HEK293T (cell line): ENCODE results near the gene PLEKHH3.
A peak's percentile ranks its signal among the peaks of the same experiment; 100 is the strongest.

Experiments used
- CTCF ChIA-PET: fragments of 350-600 bp; formaldehyde crosslinking; extraction: SDS; loops from one replicate; lab custom pipeline; 2021; ENCODE audit warnings: antibody characterized with exemption, inconsistent platforms; lab: Yijun Ruan, JAX
- POLR2A ChIA-PET: fragments of 350-600 bp; formaldehyde crosslinking; extraction: SDS; loops from one replicate; lab custom pipeline; 2020; ENCODE audit warnings: antibody characterized with exemption, inconsistent platforms; lab: Yijun Ruan, JAX
- DNase-seq: peaks from one replicate; pipeline ENCODE4 v3.0.0; 2012; ENCODE audit warnings: mixed read lengths; ENCODE audit errors: extremely low spot score
- ARNT ChIP-seq: fragments of 450-650 bp; IDR thresholded peaks from 2 replicates; pipeline ENCODE4 v1.6.1; 2017; ENCODE audit warnings: mild to moderate bottlenecking
- BHLHE40 ChIP-seq: fragments of 450-650 bp; IDR thresholded peaks from 2 replicates; pipeline ENCODE4 v1.6.1; 2016; ENCODE audit warnings: mild to moderate bottlenecking, moderate library complexity, borderline replicate concordance
- CTBP1 ChIP-seq: fragments of 450-650 bp; IDR thresholded peaks from 2 replicates; pipeline ENCODE4 v1.6.1; 2016; ENCODE audit warnings: borderline replicate concordance
- ELF4 ChIP-seq: fragments of 450-650 bp; IDR thresholded peaks from 2 replicates; pipeline ENCODE4 v1.6.1; 2017; ENCODE audit warnings: antibody characterized with exemption
- FOXA1 ChIP-seq: fragments of 450-650 bp; IDR thresholded peaks from 2 replicates; pipeline ENCODE4 v1.6.1; 2016; ENCODE audit warnings: mild to moderate bottlenecking
- FOXK2 ChIP-seq: fragments of 450-650 bp; IDR thresholded peaks from 2 replicates; pipeline ENCODE4 v1.6.1; 2016; ENCODE audit warnings: mild to moderate bottlenecking
- FOXM1 ChIP-seq: fragments of 450-650 bp; IDR thresholded peaks from 2 replicates; pipeline ENCODE4 v1.6.1; 2017; ENCODE audit warnings: mild to moderate bottlenecking, borderline replicate concordance
- HDGF ChIP-seq: fragments of 450-650 bp; IDR thresholded peaks from 2 replicates; pipeline ENCODE4 v1.6.1; 2017; ENCODE audit warnings: antibody characterized with exemption, borderline replicate concordance
- L3MBTL2 ChIP-seq: fragments of 450-650 bp; conservative IDR thresholded peaks from 2 replicates; pipeline ENCODE4 v1.6.1; 2016; ENCODE audit warnings: mild to moderate bottlenecking
- LEF1 ChIP-seq: fragments of 450-650 bp; IDR thresholded peaks from 2 replicates; pipeline ENCODE4 v1.6.1; 2017; ENCODE audit warnings: mild to moderate bottlenecking, borderline replicate concordance
- NFRKB ChIP-seq: fragments of 450-650 bp; IDR thresholded peaks from 2 replicates; pipeline ENCODE4 v1.6.1; 2016; ENCODE audit warnings: mild to moderate bottlenecking, moderate library complexity
- PKNOX1 ChIP-seq: fragments of 450-650 bp; IDR thresholded peaks from 2 replicates; pipeline ENCODE4 v1.6.1; 2016
- SP1 ChIP-seq: fragments of 450-650 bp; IDR thresholded peaks from 2 replicates; pipeline ENCODE4 v1.6.1; 2017
- SUZ12 ChIP-seq: fragments of 450-650 bp; IDR thresholded peaks from 2 replicates; pipeline ENCODE4 v1.6.1; 2016; ENCODE audit warnings: mild to moderate bottlenecking
- TARDBP ChIP-seq: fragments of 450-650 bp; IDR thresholded peaks from 2 replicates; pipeline ENCODE4 v1.6.1; 2016
- ZNF384 ChIP-seq: fragments of 450-650 bp; IDR thresholded peaks from 2 replicates; pipeline ENCODE4 v1.6.1; 2016

The PLEKHH3 gene

GRCh38 chr17:42673885-42674754, 2.7 kb downstream of the PLEKHH3 start:
- ChIA-PET CTCF (interaction anchor here (0.6 to 1.6 kb wide), 6 partner anchors 10 to 52 kb away, joined by 3 to 9 read pairs (median 4); partner anchors contain the start of gene TUBG2), POLR2A (interaction anchor here (0.7 to 3.3 kb wide), 5 partner anchors 9 to 138 kb away, joined by 3 to 9 read pairs (median 6); partner anchors contain the start of genes NAGLU, PSMC3IP, RETREG3 and TUBG1)
- peak; percentile 45 for DNase-seq
- TF ChIP-seq PKNOX1 (no peak), FOXA1 (no peak), FOXM1 (no peak), ZNF384 (no peak), LEF1 (no peak), CTBP1 (no peak), FOXK2 (no peak), L3MBTL2 (no peak), ELF4 (no peak)

DNA sequence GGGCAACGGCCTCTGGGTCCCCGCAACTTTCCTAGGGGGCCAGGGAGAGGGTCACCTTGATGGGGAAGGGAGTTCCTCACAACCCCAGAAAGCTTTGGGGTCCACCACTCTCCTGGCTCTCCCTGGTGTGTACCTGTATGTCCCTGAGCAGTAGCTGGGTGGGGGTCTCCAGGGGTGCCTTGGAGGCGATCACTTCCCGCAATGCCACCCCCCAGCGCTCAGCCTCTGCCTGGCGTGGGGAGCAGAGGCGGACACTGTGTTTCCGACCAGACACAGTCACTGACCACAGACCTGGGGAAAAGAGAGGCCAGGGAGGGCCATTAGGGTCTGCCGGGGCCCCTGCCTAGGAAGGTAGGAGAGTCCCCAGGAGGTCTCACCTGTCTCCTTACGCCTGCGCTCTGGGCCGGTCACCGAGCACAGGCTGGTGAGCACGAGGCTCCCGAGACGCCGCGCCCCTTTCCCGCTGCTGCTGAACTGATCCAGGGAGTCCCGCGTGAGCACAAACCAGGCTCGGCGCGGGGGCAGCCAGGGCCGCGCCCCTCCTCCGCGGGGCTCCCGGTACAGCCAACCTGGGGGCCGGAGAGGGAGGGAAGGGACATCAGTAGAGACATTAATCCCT, 3.4 kb downstream of the PLEKHH3 start:
- DNase-seq, result no peak
- ChIA-PET CTCF (interaction anchor here (1.0 to 1.6 kb wide), 4 partner anchors 10 to 51 kb away, joined by 3 to 9 read pairs (median 6); no protein-coding TSS in a partner anchor), POLR2A (interaction anchor here (1.2 to 3.3 kb wide), 6 partner anchors 12 to 137 kb away, joined by 4 to 10 read pairs (median 6); partner anchors contain the start of genes NAGLU, PSMC3IP, RETREG3 and TUBG1)
- TF ChIP-seq NFRKB (no peak), FOXM1 (no peak), FOXK2 (no peak), ELF4 (no peak), CTBP1 (no peak), BHLHE40 (no peak), SP1 (no peak), SUZ12 (no peak), ARNT (no peak), LEF1 (no peak), FOXA1 (no peak), HDGF (no peak), ZNF384 (no peak), PKNOX1 (no peak), L3MBTL2 (no peak), TARDBP (no peak)

GRCh38 chr17:42672038-42672437, 4.8 kb downstream of the PLEKHH3 start:
- CTCF ChIA-PET, result interaction anchor here (0.6 to 1.1 kb wide), 2 partner anchors 74 to 94 kb away, joined by 3 to 5 read pairs; no protein-coding TSS in a partner anchor
- POLR2A ChIA-PET, result interaction anchor here (1.2 to 3.3 kb wide), 4 partner anchors 11 to 94 kb away, joined by 4 to 10 read pairs (median 8); partner anchors contain the start of genes PSMC3IP, RETREG3 and TUBG1
- no peak for TF ChIP-seq BHLHE40
- no peak for TF ChIP-seq SUZ12
- no peak for TF ChIP-seq ELF4
- no peak for TF ChIP-seq LEF1

DNA sequence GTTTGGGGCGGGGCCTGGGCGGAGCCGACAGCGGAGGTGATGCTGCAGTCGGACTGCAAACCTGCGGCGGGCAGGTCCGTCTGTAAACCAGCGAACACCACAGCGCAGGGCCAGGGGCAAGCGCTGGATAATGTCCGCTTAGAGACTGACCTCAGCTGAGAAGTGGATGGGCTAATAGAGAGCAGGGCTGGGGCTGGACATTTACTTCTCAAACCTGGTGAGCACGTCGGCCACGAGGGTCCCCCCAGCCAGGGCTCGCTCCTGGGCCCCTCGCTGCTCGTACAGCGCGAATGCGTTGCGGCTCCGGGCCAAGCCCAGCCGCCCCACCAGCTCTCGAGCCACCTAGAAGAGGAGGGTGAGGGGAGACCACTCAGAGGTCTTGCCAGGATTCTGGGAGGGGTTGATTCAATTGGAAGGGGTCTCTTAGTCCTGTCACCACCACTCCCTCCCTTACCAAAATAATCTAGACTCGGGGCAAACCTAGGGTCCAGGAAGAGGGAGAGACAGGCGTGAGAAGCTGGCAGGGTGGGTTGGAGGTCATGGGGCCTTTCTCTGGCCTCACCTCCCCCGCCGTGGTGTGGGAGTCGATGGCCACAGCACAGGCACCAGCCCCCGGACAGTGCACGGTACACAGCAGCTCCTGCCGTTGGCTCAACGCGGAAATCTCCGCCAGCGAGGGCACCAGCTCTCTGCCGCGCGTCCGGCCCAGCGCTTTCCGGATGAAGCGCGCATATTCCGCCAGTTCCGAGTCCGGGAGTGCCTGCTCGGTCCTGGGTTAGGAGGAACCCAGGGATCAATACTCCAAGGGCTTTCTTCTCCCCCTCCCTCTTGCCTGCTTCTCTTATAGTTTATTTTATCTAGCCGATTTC, 5.8 kb downstream of the PLEKHH3 start:
- POLR2A ChIA-PET, result interaction anchor here (1.4 to 4.0 kb wide), 4 partner anchors 10 to 93 kb away, joined by 7 to 22 read pairs (median 10); partner anchors contain the start of genes PSMC3IP, RETREG3, TUBG1 and TUBG2
- TF ChIP-seq L3MBTL2 (no peak), LEF1 (no peak), ARNT (no peak), FOXA1 (no peak), SUZ12 (no peak), CTBP1 (no peak), ZNF384 (no peak)
- DNase-seq, result no peak
- CTCF ChIA-PET, result interaction anchor here (0.6 to 1.1 kb wide), 2 partner anchors 73 to 93 kb away, joined by 3 to 5 read pairs; no protein-coding TSS in a partner anchor

More at GRCh38 chr17:42672038-42672437, 4.8 kb downstream of the PLEKHH3 start:
- no peak for DNase-seq

GRCh38 chr17:42669977-42670788, 6.6 kb downstream of the PLEKHH3 start:
- ChIA-PET CTCF (interaction anchor here (0.9 kb wide), 1 partner anchor 11 kb away, joined by 3 read pairs; no protein-coding TSS in a partner anchor), POLR2A (interaction anchor here (1.4 to 4.0 kb wide), 3 partner anchors 11 to 61 kb away, joined by 4 to 22 read pairs (median 9); partner anchors contain the start of genes RETREG3, TUBG1 and TUBG2)
- DNase-seq, result no peak
- no peak for TF ChIP-seq NFRKB
- TF ChIP-seq FOXA1, result no peak
- no peak for TF ChIP-seq L3MBTL2
- TF ChIP-seq LEF1, result no peak
- TF ChIP-seq FOXM1, result no peak
- no peak for TF ChIP-seq TARDBP
- no peak for TF ChIP-seq ZNF384
- no peak for TF ChIP-seq CTBP1
- no peak for TF ChIP-seq BHLHE40
- TF ChIP-seq SP1, result no peak
- TF ChIP-seq FOXK2, result no peak
- no peak for TF ChIP-seq ARNT
- no peak for TF ChIP-seq ELF4
- TF ChIP-seq HDGF, result no peak
- no peak for TF ChIP-seq SUZ12
